Kidney (tissue), 14 donors: Measurements from ENCODE around the gene CDKL1. TPM values are rescaled to one million over a fixed set of nuclear protein-coding genes. Genes with fewer than 3 reads are reported as not detected.

ENCODE experiments used
- DNase-seq, 5 donors: peaks; one replicate each; pipeline ENCODE4 v3.0.0-alpha.2; 2013 to 2020
- FAIRE-seq: peaks from 2 replicates; lab custom pipeline; 2012; peaks lifted over from hg19 to GRCh38; lab: Jason Lieb, UNC
- H3K27ac ChIP-seq, 2 donors: one replicate each; pipeline ENCODE4 v1.7.0; 2013; ENCODE audit warnings: low read depth in 2 of 2, low read length in 2 of 2, inconsistent platforms in 1 of 2
- H3K27me3 ChIP-seq: one replicate; pipeline ENCODE4 v1.7.1; 2013; ENCODE audit warnings: low read length, inconsistent platforms; ENCODE audit not compliant: control insufficient read depth, insufficient read depth
- H3K36me3 ChIP-seq, 3 donors: one replicate each; pipeline versions ENCODE4 v1.7.0 to v1.7.1; 2013; ENCODE audit warnings: low read length in 3 of 3, control low read depth in 1 of 3, inconsistent platforms in 1 of 3; ENCODE audit not compliant: insufficient read depth in 3 of 3, control insufficient read depth in 2 of 3
- H3K4me1 ChIP-seq, 3 donors: one replicate each; pipeline versions ENCODE4 v1.7.0 to v1.7.1; 2013; ENCODE audit warnings: low read length in 3 of 3, inconsistent platforms in 1 of 3, low read depth in 1 of 3; ENCODE audit not compliant: control insufficient read depth in 2 of 3, insufficient read depth in 2 of 3
- H3K4me3 ChIP-seq, 3 donors: one replicate each; pipeline versions ENCODE4 v1.7.0 to v1.8.1; 2013; ENCODE audit warnings: low read length in 3 of 3, control low read depth in 1 of 3, inconsistent platforms in 1 of 3
- H3K9ac ChIP-seq, 3 donors: one replicate each; pipeline versions ENCODE4 v1.7.0 to v1.7.1; 2013; ENCODE audit warnings: low read length in 3 of 3, control low read depth in 1 of 3, inconsistent platforms in 1 of 3
- H3K9me3 ChIP-seq, 3 donors: one replicate each; pipeline versions ENCODE4 v1.7.0 to v1.7.1; 2013; ENCODE audit warnings: low read length in 3 of 3, control low read depth in 1 of 3, inconsistent platforms in 1 of 3; ENCODE audit not compliant: control insufficient read depth in 2 of 3, insufficient read depth in 1 of 3
- CTCF ChIP-seq: IDR thresholded peaks from 3 replicates; pipeline ENCODE4 v1.5.1; 2012; ENCODE audit warnings: mild to moderate bottlenecking, moderate library complexity, borderline replicate concordance; ENCODE audit not compliant: insufficient read depth; ENCODE audit errors: extremely low read depth
- intact Hi-C: fragments of 100-400 bp; cut with DNase I; formaldehyde crosslinking; loops from one replicate; pipeline ENCODE4 v1.11.1; 2022
- polyA plus RNA-seq: library from polyadenylated mRNA; stranded (reverse); fragments of 350-450 nt; fragmentation: Illumina TruSeq; extraction: RNeasy Lipid Tissue Mini Kit (QIAGEN cat#74804); gene quantifications from one replicate; pipeline ENCODE4 v1.2.3, GENCODE V29; 2014; ENCODE audit warnings: low read depth, low replicate concordance; ENCODE audit not compliant: insufficient read depth
- total RNA-seq: library from RNA; stranded (reverse); fragmentation: NEBNext Ultra II Directional; extraction: Animal tissue kit (Norgen Biotek cat#: 25700); gene quantifications from one replicate; pipeline ENCODE4 v1.2.1, GENCODE V29; 2021
- donor health status: control.
- donor health status: control.
- donor health status: control.
- donor health status: control.
- donor health status: control.
- donor health status: DM: yes; HTN: yes; CAD: no.
- donor health status: Normal renal cell carcinoma (clear cell type).

Gene CDKL1
- total and polyA plus RNA-seq, 2 donors from 2014 or later: 17.9 to 60.0 TPM

DNA sequence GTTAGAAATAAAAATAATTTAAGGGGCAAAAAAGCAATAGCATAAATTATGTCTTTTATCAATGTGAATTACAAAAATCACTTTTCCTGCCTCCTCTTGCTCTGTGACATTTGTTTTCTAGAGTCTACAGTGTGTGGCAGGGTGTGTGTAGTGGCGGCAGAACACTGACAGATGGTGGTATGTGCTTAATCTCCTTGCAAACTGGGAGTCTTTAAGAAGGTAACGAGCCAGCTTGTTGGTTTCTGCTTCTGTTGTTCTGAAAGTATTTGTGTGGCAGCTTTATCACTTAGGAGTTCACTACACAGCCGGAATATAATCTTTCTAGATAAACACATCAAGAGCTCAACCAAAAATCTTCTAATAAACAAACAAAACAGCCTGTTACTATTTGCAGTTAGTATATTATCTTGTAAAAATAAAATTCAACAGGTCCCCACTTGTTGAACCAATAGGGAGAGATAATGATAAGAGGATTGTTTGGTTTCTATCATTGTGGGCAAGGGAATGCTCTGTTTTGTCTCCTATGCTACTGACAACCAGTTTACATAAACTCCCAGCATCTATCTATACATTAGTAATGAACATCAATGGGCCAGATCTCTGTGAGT, 13.0 kb downstream of the CDKL1 start:
- Histone ChIP-seq H3K9me3 (no peaks in the 10 kb centered on the region), H3K27ac (no peak overlapping the region), H3K4me3 (no peak overlapping the region), H3K4me1 (peaks cover 0 to 28% (median 26%) of the 10 kb centered on the region in 3 donors), H3K36me3 (peaks cover 0 to 5% (median 0%) of the 10 kb centered on the region in 3 donors), H3K9ac (no peak overlapping the region), H3K27me3 (no peaks in the 10 kb centered on the region)
- intact Hi-C loops: no loop called here
- DNase-seq (peak in 2 of 5 donors; percentile 62 to 75), FAIRE-seq (no peak)
- peak; percentile 6 for TF ChIP-seq CTCF

GRCh38 chr14:50381823-50382287, 14.8 kb downstream of the CDKL1 start:
- H3K9me3 ChIP-seq: no peaks in the 10 kb centered on the region
- FAIRE-seq (peak; percentile 83), DNase-seq (peak in 2 of 5 donors; percentile 47 to 57)
- H3K4me1 ChIP-seq: peaks cover 0 to 16% (median 15%) of the 10 kb centered on the region in 3 donors
- TF ChIP-seq CTCF: no peak
- peak overlapping the region; percentile 37 to 78 for H3K27ac ChIP-seq
- H3K36me3 ChIP-seq: peaks cover 0 to 7% (median 0%) of the 10 kb centered on the region in 3 donors
- H3K9ac ChIP-seq: no peak overlapping the region
- no peak overlapping the region for H3K4me3 ChIP-seq
- no peaks in the 10 kb centered on the region for H3K27me3 ChIP-seq
- intact Hi-C loops: no loop called here

GRCh38 chr14:50381008-50381407, 15.7 kb downstream of the CDKL1 start:
- H3K4me3 ChIP-seq: peak overlapping the region in 1 of 3 donors; percentile 11
- FAIRE-seq: no peak
- H3K27me3 ChIP-seq: no peaks in the 10 kb centered on the region
- DNase-seq: no peak
- no peak for TF ChIP-seq CTCF
- peak overlapping the region; percentile 37 to 78 for H3K27ac ChIP-seq
- intact Hi-C loops: no loop called here
- peaks cover 0 to 16% (median 15%) of the 10 kb centered on the region in 3 donors for H3K4me1 ChIP-seq
- H3K36me3 ChIP-seq: peaks cover 0 to 7% (median 0%) of the 10 kb centered on the region in 3 donors
- H3K9me3 ChIP-seq: no peaks in the 10 kb centered on the region
- no peak overlapping the region for H3K9ac ChIP-seq
